NCI-H226 (cell line): ENCODE results near the gene HBB.
"Not testable (repeated sequence)": the region's sequence is repeated elsewhere in the genome, so short reads cannot be mapped to it uniquely, and the experiment has no call there.

Source experiments
- DNase-seq: peaks from one replicate; pipeline ENCODE4 v3.0.0-alpha.2; 2015

The HBB gene

DNA sequence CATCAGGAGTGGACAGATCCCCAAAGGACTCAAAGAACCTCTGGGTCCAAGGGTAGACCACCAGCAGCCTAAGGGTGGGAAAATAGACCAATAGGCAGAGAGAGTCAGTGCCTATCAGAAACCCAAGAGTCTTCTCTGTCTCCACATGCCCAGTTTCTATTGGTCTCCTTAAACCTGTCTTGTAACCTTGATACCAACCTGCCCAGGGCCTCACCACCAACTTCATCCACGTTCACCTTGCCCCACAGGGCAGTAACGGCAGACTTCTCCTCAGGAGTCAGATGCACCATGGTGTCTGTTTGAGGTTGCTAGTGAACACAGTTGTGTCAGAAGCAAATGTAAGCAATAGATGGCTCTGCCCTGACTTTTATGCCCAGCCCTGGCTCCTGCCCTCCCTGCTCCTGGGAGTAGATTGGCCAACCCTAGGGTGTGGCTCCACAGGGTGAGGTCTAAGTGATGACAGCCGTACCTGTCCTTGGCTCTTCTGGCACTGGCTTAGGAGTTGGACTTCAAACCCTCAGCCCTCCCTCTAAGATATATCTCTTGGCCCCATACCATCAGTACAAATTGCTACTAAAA, at the start of gene HBB:
HBB (minus strand) TSS at position 340 of the 579 bp plus-strand sequence; CDS start at position 290, 50 bp downstream.
- no peak for DNase-seq

DNA sequence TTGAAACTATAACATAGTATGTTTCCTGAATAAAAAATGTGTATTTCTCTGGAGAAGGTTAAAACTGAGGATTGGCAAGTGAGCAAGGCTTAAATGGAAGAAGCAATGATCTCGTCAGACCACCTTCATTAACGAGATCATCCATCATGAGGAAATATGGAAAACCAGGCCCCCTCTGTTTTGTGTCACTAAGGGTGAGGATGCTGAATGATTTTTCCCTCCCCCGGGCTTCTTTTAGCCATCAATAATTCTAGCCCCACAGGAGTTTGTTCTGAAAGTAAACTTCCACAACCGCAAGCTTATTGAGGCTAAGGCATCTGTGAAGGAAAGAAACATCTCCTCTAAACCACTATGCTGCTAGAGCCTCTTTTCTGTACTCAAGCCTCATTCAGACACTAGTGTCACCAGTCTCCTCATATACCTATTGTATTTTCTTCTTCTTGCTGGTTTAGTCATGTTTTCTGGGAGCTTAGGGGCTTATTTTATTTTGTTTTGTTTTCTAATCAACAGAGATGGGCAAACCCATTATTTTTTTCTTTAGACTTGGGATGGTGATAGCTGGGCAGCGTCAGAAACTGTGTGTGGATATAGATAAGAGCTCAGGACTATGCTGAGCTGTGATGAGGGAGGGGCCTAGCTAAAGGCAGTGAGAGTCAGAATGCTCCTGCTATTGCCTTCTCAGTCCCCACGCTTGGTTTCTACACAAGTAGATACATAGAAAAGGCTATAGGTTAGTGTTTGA, 48.7 kb upstream of the HBB start:
- no peak for DNase-seq

DNA sequence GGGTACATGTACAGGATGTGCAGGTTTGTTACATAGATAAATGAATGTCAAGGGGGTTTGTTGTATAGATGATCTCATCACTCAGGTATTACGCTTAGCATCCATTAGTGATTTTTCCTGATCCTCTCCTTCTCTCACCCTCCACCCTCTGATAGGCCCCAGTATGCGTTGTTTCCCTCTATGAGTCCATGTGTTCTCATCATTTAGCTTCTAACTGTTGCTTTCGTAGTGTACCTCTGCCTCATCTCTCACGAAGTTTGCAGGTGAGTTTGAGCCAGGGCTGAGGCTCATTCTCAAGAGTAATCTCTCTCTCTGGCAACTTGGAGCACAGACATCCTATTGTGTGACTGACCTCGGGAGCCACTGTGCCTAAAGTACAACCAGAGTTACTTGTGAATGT, 47.5 kb upstream of the HBB start:
- peak; percentile 10 for DNase-seq

DNA sequence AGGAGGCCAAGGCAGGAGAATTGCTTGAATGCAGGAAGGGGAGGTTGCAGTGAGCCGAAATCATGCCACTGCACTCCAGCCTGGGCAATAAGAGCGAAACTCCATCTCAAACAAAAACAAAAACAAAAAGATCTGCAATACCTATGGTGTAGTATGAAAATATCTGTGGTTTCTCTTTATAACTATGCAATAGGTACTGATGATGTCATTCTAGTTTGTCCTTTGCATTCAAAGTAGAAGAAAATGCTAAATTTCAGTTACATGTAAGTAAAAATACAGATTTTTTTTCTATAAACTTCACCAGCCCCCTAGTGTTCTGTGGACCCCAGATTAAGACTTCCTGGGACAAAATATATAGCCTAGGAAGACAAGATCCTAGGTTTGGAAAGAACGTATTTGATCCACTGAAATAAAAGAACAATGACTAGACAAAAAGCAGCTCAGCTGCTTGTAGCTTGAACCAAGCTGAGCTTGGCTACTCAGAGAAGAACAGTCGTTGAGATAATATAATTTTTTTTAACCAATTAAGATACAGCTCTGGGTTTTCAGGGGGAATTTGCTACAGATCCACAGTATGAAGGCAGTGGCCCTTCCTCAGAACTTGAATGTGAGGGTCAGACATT, 45.6 kb upstream of the HBB start:
- DNase-seq: no peak

DNA sequence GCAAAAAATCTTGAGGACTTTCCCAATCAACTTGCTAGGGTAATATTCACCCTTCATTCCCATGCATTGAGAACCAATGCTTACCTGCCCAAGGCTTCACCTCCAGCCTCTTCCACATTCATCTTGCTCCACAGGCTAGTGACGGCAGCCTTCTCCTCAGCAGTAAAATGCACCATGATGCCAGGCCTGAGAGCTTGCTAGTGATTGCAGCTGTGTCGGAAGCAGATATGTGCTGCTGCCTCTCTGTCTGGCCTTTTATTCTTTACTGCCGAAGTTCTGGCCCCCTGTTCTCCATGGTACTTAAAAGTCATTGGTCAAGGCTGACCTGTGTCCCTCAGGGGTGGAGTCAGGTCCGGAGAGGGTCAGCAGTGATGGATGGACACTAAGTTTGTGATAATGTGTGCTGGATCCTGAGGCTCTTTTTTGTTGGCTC, 42.9 kb upstream of the HBB start, which contains the start of gene HBE1:
HBE1 (minus strand) TSS at position 231 of the 433 bp plus-strand sequence; CDS start at position 176, 55 bp downstream.
- no peak for DNase-seq

GRCh38 chr11:5267033-5267563, 40.2 kb upstream of the HBB start:
- no peak for DNase-seq

GRCh38 chr11:5266609-5267008, 39.7 kb upstream of the HBB start:
- no peak for DNase-seq

GRCh38 chr11:5265832-5266231, 39.0 kb upstream of the HBB start:
- no peak for DNase-seq

DNA sequence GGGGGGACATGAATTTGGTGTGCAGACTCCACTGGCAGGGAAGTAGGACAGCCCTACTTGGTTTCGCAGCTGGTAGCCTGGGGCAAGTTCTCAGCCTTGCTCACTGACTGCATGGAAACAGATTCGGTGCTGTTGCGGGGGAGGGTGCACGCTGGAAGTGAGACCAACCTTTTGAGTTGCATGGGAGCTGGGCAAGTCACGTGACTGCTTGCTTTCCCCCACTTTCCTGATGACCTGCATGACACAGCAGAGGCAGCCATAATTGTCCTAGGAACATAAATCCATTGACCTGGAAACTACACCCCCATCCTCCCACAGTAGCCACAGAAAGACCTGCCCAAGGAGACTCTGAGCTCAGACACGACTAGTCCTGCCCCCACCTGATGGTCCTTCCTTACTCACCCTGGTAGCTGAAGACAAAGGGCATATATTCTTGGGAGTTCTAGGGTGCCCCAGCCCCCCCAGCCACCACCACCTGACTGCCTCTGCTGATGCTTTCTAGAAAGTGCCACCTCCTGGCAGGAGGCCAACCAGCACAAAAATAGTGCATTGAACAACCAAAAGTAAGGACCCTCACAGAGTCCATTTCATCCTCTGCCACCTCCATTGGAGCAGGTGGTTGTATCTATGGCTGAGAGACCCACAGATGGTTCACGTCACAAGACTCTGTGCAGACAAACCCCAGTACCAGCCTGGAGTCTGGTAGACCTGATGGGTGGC, 31.8 kb upstream of the HBB start:
- DNase-seq: no peak

- DNase-seq: no peak
Measured at GRCh38 chr11:5257296-5257695, 30.4 kb upstream of the HBB start.

- DNase-seq: not testable (repeated sequence)
Measured at GRCh38 chr11:5254646-5255413, 28.0 kb upstream of the HBB start, which contains the start of gene HBG2. Gene HBG2 (minus strand): TSS chr11:5254781. CDS start chr11:5254728, 53 bp downstream.

- DNase-seq: not testable (repeated sequence)
Measured at GRCh38 chr11:5254023-5254422, 27.2 kb upstream of the HBB start.

DNA sequence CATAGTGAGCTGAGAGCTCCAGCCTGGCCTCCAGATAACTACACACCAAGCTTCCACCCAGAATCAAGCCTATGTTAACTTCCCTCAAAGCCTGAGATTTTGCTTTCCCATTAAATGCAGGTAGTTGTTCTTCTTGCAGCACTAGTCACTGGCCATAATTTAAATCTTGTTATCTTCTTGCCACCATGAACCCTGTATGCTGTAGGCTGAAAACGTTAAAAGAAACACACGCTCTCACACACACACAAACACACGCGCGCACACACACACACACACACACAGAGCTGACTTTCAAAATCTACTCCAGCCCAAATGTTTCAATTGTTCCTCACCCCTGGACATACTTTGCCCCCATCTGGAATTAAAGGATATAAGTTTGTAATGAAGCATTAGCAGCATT, 26.6 kb upstream of the HBB start:
- not testable (repeated sequence) for DNase-seq

DNA sequence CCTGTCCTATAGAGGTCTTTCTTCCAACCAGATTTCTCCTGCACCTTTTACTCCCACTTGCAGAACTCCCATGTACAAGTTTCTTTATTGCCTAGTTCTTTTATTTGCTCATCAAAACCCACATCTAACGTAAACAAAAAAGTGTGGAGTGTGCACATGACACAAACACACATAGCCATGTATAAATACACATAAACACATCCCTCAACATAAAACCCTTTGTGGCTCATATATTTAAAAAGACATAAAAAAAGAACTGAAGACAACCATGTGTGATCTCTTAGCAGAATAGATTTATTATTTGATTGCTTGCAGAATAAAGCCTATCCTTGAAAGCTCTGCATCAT, 26.0 kb upstream of the HBB start:
- no peak for DNase-seq

DNA sequence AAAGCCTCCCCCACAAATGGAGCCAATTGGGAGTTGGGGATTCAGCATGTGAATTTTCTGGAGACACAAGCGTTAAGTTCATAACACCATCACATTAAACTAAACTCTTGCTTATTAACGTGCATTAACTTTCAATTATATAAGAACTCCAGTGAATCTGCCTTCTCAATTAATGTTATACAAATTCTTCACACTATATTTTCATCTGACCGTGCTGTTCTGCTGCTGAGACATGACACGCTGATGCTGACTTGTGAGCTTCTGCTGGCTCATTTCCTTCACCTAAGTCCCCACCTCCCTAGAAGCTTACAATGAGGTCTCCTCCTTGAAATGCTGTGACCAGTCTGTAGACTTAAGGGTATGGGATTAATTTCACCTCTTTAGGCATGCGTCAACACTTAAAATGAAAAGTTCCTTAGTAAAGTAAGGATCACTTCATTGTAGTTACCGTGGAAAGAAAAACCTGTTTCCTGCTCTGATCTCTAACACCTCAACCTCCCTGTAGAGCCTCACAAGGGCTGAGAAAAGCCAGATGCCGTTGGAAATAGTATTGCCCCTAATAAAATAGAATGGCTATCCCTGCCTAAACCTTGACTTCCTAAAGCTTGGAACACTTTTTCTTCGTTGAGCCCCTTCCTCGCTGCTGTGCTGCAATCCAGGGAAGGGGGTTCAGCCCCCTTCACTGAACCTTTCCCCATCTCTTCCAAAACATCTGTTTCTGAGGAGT, 25.5 kb upstream of the HBB start:
- no peak for DNase-seq

DNA sequence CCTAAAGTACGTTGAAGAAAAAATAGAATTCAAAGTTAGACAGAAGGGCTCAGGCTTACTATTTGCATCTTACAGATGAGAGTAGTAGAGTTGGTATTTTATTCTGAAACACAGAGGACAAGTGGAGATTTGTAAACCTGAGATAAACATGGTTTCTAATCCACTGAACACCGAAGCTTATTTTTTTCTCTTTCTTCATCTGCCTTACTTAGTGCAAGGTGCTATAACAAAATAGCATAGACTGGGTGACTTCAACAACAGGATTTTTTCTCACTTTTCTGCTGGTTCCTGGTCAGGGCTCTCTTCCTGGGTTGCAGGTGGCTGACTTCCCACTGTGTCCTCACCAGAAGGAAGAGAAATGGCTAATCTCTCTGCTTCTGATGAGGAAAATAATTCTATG, 24.9 kb upstream of the HBB start:
- DNase-seq: no peak

GRCh38 chr11:5250543-5251204, 23.8 kb upstream of the HBB start:
- DNase-seq: no peak

GRCh38 chr11:5249807-5250396, 23.0 kb upstream of the HBB start, which contains the start of gene HBG1:
Gene HBG1 (minus strand): TSS chr11:5249857. CDS start chr11:5249804, 53 bp downstream.
- not testable (repeated sequence) for DNase-seq

DNA sequence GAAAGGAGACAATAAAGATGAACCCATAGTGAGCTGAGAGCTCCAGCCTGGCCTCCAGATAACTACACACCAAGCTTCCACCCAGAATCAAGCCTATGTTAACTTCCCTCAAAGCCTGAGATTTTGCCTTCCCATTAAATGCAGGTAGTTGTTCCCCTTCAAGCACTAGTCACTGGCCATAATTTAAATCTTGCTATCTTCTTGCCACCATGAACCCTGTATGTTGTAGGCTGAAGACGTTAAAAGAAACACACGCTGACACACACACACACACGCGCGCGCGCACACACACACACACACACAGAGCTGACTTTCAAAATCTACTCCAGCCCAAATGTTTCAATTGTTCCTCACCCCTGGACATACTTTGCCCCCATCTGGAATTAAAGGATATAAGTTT, 21.6 kb upstream of the HBB start:
- not testable (repeated sequence) for DNase-seq

DNA sequence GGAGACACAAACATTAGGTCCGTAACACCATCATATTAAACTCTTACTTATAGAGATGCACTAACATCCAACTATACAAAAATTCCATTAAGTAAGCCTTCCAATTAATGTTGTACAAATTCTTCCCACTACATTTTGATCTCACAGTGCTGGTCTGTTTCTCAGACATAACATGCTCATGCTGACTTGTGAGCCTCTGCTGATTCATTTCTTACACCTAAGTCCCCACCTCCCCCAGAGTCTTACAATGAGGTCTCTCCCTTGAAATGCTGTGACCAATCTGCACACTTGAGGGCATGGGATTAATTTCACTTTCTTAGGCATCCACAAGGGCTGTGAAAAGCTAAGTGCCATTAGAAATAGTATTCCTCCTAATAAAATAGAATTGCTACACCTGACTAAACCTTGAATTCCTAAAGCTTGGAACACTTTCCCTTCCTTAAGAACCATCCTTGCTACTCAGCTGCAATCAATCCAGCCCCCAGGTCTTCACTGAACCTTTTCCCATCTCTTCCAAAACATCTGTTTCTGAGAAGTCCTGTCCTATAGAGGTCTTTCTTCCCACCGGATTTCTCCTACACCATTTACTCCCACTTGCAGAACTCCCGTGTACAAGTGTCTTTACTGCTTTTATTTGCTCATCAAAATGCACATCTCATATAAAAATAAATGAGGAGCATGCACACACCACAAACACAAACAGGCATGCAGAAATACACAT, 20.8 kb upstream of the HBB start:
- no peak for DNase-seq
